Subcutaneous adipose tissue (tissue), 4 donors: ENCODE data around the gene RHO. TPM values are rescaled to one million over a fixed set of nuclear protein-coding genes. Genes with fewer than 3 reads are reported as not detected.

Source experiments
- total RNA-seq, 4 donors: library from RNA; depleted of rRNA; stranded (reverse); fragments of >200 nt; gene quantifications; one replicate each; pipeline ENCODE4 v1.1.0, GENCODE V29; 2016
- TF ChIP-seq, protein P1 (sequence below): fragments of 450-650 bp; IDR thresholded peaks from one replicate; pipeline ENCODE4 v1.5.1; 2016; ENCODE audit warnings: low read depth, mild to moderate bottlenecking, control low read depth, antibody characterized with exemption, moderate library complexity

RHO gene
- total RNA-seq, 4 donors from 2014 or later = not detected

DNA sequence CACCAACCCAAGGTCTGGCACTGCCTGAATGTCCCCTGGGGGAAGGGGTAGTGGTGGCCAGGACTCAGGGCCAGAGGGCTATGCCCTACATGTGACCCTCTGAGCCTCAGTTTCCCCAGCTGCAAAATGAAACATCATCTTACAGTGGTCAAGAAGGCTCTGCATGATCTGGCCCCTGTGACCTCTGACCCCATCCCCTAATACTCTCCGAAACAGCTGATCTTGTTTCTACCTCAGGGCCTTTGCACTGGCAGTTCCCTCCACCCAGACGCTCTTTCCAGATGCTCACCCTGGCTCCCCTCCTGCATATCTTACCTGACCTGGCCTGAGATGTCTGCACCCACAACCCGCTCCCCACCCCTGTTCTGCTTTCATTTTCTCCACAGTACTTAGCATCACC is 56.2 kb downstream of the RHO start:
- TF ChIP-seq, protein P1, sequence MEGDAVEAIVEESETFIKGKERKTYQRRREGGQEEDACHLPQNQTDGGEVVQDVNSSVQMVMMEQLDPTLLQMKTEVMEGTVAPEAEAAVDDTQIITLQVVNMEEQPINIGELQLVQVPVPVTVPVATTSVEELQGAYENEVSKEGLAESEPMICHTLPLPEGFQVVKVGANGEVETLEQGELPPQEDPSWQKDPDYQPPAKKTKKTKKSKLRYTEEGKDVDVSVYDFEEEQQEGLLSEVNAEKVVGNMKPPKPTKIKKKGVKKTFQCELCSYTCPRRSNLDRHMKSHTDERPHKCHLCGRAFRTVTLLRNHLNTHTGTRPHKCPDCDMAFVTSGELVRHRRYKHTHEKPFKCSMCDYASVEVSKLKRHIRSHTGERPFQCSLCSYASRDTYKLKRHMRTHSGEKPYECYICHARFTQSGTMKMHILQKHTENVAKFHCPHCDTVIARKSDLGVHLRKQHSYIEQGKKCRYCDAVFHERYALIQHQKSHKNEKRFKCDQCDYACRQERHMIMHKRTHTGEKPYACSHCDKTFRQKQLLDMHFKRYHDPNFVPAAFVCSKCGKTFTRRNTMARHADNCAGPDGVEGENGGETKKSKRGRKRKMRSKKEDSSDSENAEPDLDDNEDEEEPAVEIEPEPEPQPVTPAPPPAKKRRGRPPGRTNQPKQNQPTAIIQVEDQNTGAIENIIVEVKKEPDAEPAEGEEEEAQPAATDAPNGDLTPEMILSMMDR = no peak

Other genes with a start within 250 kb of the RHO start
- 10 to 100 TPM; 23.6 to 62.9 (median 28.2) TPM for gene HMCES, start 249.8 kb upstream of the RHO start, total RNA-seq
- gene EFCAB12, start 100.0 kb upstream of the RHO start, total RNA-seq = 1 to 10 TPM in 1 of 4 donors, under 1 TPM in 1, not detected in 2; 0.94 to 1.0 TPM
- 10 to 100 TPM; 25.1 to 44.9 (median 31.9) TPM for gene MBD4, start 88.7 kb upstream of the RHO start, total RNA-seq
- 10 to 100 TPM; 26.4 to 57.3 (median 45.3) TPM for gene IFT122, start 88.4 kb upstream of the RHO start, total RNA-seq
- not detected for gene H1-8, start 14.5 kb downstream of the RHO start, total RNA-seq
- 100 to 1,000 TPM; 191 to 351 (median 205) TPM for gene PLXND1, start 78.0 kb downstream of the RHO start, total RNA-seq